GM12864 (cell line): ENCODE measurements around the gene LTBP1.

ENCODE experiments used
- DNase-seq: peaks from one replicate; pipeline ENCODE4 v3.0.0-alpha.2; 2011; ENCODE audit warnings: low read depth
- H3K4me3 ChIP-seq: 2 replicates; pipeline ENCODE4 v1.5.1; 2011; ENCODE audit warnings: mild to moderate bottlenecking, low read depth, low read length, control low read depth
- CTCF ChIP-seq: IDR thresholded peaks from 2 replicates; pipeline ENCODE4 v1.5.1; 2011; ENCODE audit warnings: low read depth, mild to moderate bottlenecking, moderate library complexity, low read length, control low read depth, inconsistent platforms; ENCODE audit errors: missing control alignments

Gene LTBP1

GRCh38 chr2:32925283-32925815 is 21.4 kb upstream of the LTBP1 start:
- no peak overlapping the region for H3K4me3 ChIP-seq
- DNase-seq: no peak
- no peak for TF ChIP-seq CTCF

GRCh38 chr2:32925976-32926707 is 20.6 kb upstream of the LTBP1 start:
- no peak for DNase-seq
- no peak for TF ChIP-seq CTCF
- no peak overlapping the region for H3K4me3 ChIP-seq

GRCh38 chr2:32926708-32927084 is 20.1 kb upstream of the LTBP1 start:
- H3K4me3 ChIP-seq: no peak overlapping the region
- no peak for DNase-seq
- no peak for TF ChIP-seq CTCF

GRCh38 chr2:32930436-32930835 is 16.3 kb upstream of the LTBP1 start:
- no peak for DNase-seq
- no peak overlapping the region for H3K4me3 ChIP-seq
- TF ChIP-seq CTCF: no peak

GRCh38 chr2:32931519-32931918 is 15.2 kb upstream of the LTBP1 start:
- no peak for DNase-seq
- H3K4me3 ChIP-seq: no peak overlapping the region
- TF ChIP-seq CTCF: no peak

- TF ChIP-seq CTCF: no peak
- H3K4me3 ChIP-seq: no peak overlapping the region
Observed at GRCh38 chr2:32931945-32932709, 14.6 kb upstream of the LTBP1 start.

More at GRCh38 chr2:32931945-32932709, 14.6 kb upstream of the LTBP1 start:
- no peak for DNase-seq
